Measurements from ENCODE around the gene ZNF385B.

Gene ZNF385B

GRCh38 chr2:179619947-179620467, 241.4 kb downstream of the ZNF385B start:
- FAIRE-seq = no peak

GRCh38 chr2:179614121-179614520, 247.3 kb downstream of the ZNF385B start:
- FAIRE-seq = no peak

- no peak for FAIRE-seq
Observed at GRCh38 chr2:179613701-179614100, 247.7 kb downstream of the ZNF385B start.

GRCh38 chr2:179613299-179613651, 248.1 kb downstream of the ZNF385B start:
- FAIRE-seq = no peak

GRCh38 chr2:179612591-179613298, 248.7 kb downstream of the ZNF385B start:
- FAIRE-seq = no peak

- FAIRE-seq = no peak
Observed at GRCh38 chr2:179612108-179612507, 249.3 kb downstream of the ZNF385B start.

GRCh38 chr2:179606141-179606540, 255.3 kb downstream of the ZNF385B start:
- FAIRE-seq = no peak

GRCh38 chr2:179605341-179605740, 256.1 kb downstream of the ZNF385B start:
- FAIRE-seq = no peak

- no peak for FAIRE-seq
Observed at GRCh38 chr2:179604598-179604997, 256.8 kb downstream of the ZNF385B start.

GRCh38 chr2:179602452-179602851, 259.0 kb downstream of the ZNF385B start:
- no peak for FAIRE-seq

- FAIRE-seq = no peak
Observed at GRCh38 chr2:179596018-179596417, 265.4 kb downstream of the ZNF385B start.

- FAIRE-seq = no peak
Observed at GRCh38 chr2:179595284-179595683, 266.1 kb downstream of the ZNF385B start.

GRCh38 chr2:179594268-179595112, 266.9 kb downstream of the ZNF385B start:
- no peak for FAIRE-seq

- no peak for FAIRE-seq
Observed at GRCh38 chr2:179593323-179593722, 268.1 kb downstream of the ZNF385B start.

GRCh38 chr2:179592167-179592936, 269.1 kb downstream of the ZNF385B start:
- FAIRE-seq = no peak

GRCh38 chr2:179591690-179592089, 269.7 kb downstream of the ZNF385B start:
- no peak for FAIRE-seq

GRCh38 chr2:179588486-179589145, 272.8 kb downstream of the ZNF385B start:
- FAIRE-seq = no peak

GRCh38 chr2:179584760-179585159, 276.7 kb downstream of the ZNF385B start:
- no peak for FAIRE-seq

GRCh38 chr2:179581605-179582004, 279.8 kb downstream of the ZNF385B start:
- no peak for FAIRE-seq

GRCh38 chr2:179580378-179581146, 280.9 kb downstream of the ZNF385B start:
- no peak for FAIRE-seq

GRCh38 chr2:179579800-179580199, 281.6 kb downstream of the ZNF385B start:
- FAIRE-seq = no peak
